Activated CD4-positive, alpha-beta memory T cell treated with anti-CD3 and anti-CD28 coated beads, Interleukin-2, amount 10 ng/mL, durations not matched to agents 7 days and 5 days (primary cell): ENCODE results near the gene ZXDC. TPM values are rescaled to one million over a fixed set of nuclear protein-coding genes. Genes with fewer than 3 reads are reported as not detected.

Source experiments
- CTCF ChIA-PET: fragments of 350-600 bp; sonication (Branson Sonifier 250); formaldehyde crosslinking; loops from one replicate; lab custom pipeline; 2021; ENCODE audit warnings: antibody characterized with exemption, inconsistent platforms; lab: Charles Lee
- POLR2A ChIA-PET: fragments of 350-600 bp; sonication (Branson Sonifier 250); formaldehyde crosslinking; loops from one replicate; lab custom pipeline; 2021; ENCODE audit warnings: antibody characterized with exemption; lab: Charles Lee
- DNase-seq: peaks from one replicate; pipeline ENCODE4 v3.0.0-alpha.2; 2020
- H3K27ac Mint-ChIP-seq: one replicate; pipeline ENCODE4 v1.8.0; 2021; ENCODE audit warnings: mild to moderate bottlenecking, mixed read lengths
- H3K27me3 Mint-ChIP-seq: one replicate; pipeline ENCODE4 v1.8.0; 2021; ENCODE audit warnings: mixed read lengths
- H3K36me3 Mint-ChIP-seq: one replicate; pipeline ENCODE4 v1.8.0; 2021; ENCODE audit warnings: low read depth, mixed read lengths
- H3K4me1 Mint-ChIP-seq: one replicate; pipeline ENCODE4 v1.8.0; 2021; ENCODE audit warnings: mixed read lengths
- H3K4me3 Mint-ChIP-seq: one replicate; pipeline ENCODE4 v1.8.0; 2021; ENCODE audit warnings: mild to moderate bottlenecking, mixed read lengths
- H3K9me3 Mint-ChIP-seq: one replicate; pipeline ENCODE4 v1.8.0; 2021; ENCODE audit warnings: mixed read lengths
- total RNA-seq, 2 experiments: library from RNA; stranded (reverse); gene quantifications; one replicate each; pipeline ENCODE4 v1.2.3, GENCODE V29; 2021

Gene ZXDC
- total RNA-seq, 2 experiments from 2014 or later, result 23.8 to 23.9 TPM

GRCh38 chr3:126517291-126517951, 41.7 kb upstream of the ZXDC start, which contains the start of gene UROC1:
TSS of gene UROC1 (minus strand) at chr3:126517773. CDS start at chr3:126517719, 54 bp downstream.
- CTCF ChIA-PET, result no interaction called here
- Mint-ChIP-seq H3K36me3 (no peaks in the 10 kb centered on the region), H3K27ac (no peak within 1 kb of the TSS), H3K9me3 (no peaks in the 10 kb centered on the region), H3K4me3 (no peak within 1 kb of the TSS), H3K4me1 (no peaks in the 10 kb centered on the region), H3K27me3 (peaks cover 5% of the 10 kb centered on the region)
- POLR2A ChIA-PET, result no interaction called here
- DNase-seq, result no peak

- no peak for DNase-seq
- POLR2A ChIA-PET, result no interaction called here
- H3K27me3 Mint-ChIP-seq, result no peaks in the 10 kb centered on the region
- no peaks in the 10 kb centered on the region for H3K36me3 Mint-ChIP-seq
- no peak overlapping the region for H3K4me3 Mint-ChIP-seq
- no peaks in the 10 kb centered on the region for H3K9me3 Mint-ChIP-seq
- H3K4me1 Mint-ChIP-seq, result no peaks in the 10 kb centered on the region
- CTCF ChIA-PET, result no interaction called here
- H3K27ac Mint-ChIP-seq, result no peak overlapping the region
These were observed 41.2 kb upstream of the ZXDC start for GRCh38 chr3:126516936-126517290.

- no peaks in the 10 kb centered on the region for H3K36me3 Mint-ChIP-seq
- ChIA-PET CTCF (no interaction called here), POLR2A (no interaction called here)
- no peak for DNase-seq
- H3K27ac Mint-ChIP-seq, result no peak overlapping the region
- no peaks in the 10 kb centered on the region for H3K4me1 Mint-ChIP-seq
- H3K27me3 Mint-ChIP-seq, result no peaks in the 10 kb centered on the region
- no peaks in the 10 kb centered on the region for H3K9me3 Mint-ChIP-seq
- H3K4me3 Mint-ChIP-seq, result no peak overlapping the region
These were observed 40.7 kb upstream of the ZXDC start for GRCh38 chr3:126516152-126516935.

GRCh38 chr3:126515066-126515706, 39.5 kb upstream of the ZXDC start:
- ChIA-PET POLR2A (no interaction called here), CTCF (interaction anchor here (1.5 kb wide), 1 partner anchor 8 kb away, joined by 5 read pairs; the partner anchor contains the start of gene CHST13)
- Mint-ChIP-seq H3K36me3 (no peaks in the 10 kb centered on the region), H3K4me1 (no peaks in the 10 kb centered on the region), H3K27ac (no peak overlapping the region), H3K9me3 (no peaks in the 10 kb centered on the region), H3K27me3 (no peaks in the 10 kb centered on the region), H3K4me3 (no peak overlapping the region)
- DNase-seq, result no peak

GRCh38 chr3:126514161-126514560, 38.5 kb upstream of the ZXDC start:
- no peaks in the 10 kb centered on the region for H3K9me3 Mint-ChIP-seq
- no peaks in the 10 kb centered on the region for H3K4me1 Mint-ChIP-seq
- POLR2A ChIA-PET, result no interaction called here
- no peak for DNase-seq
- H3K36me3 Mint-ChIP-seq, result no peaks in the 10 kb centered on the region
- no peak overlapping the region for H3K4me3 Mint-ChIP-seq
- H3K27ac Mint-ChIP-seq, result no peak overlapping the region
- no peaks in the 10 kb centered on the region for H3K27me3 Mint-ChIP-seq
- CTCF ChIA-PET, result interaction anchor here (1.5 kb wide), 1 partner anchor 9 kb away, joined by 5 read pairs; the partner anchor contains the start of gene CHST13

- H3K36me3 Mint-ChIP-seq, result no peaks in the 10 kb centered on the region
- ChIA-PET CTCF (no interaction called here), POLR2A (no interaction called here)
- DNase-seq, result no peak
- no peaks in the 10 kb centered on the region for H3K4me1 Mint-ChIP-seq
- H3K27me3 Mint-ChIP-seq, result no peaks in the 10 kb centered on the region
- H3K27ac Mint-ChIP-seq, result no peak overlapping the region
- no peaks in the 10 kb centered on the region for H3K9me3 Mint-ChIP-seq
- no peak overlapping the region for H3K4me3 Mint-ChIP-seq
These were observed 37.4 kb upstream of the ZXDC start for GRCh38 chr3:126512916-126513650.

GRCh38 chr3:126512026-126512425, 36.3 kb upstream of the ZXDC start:
- no peak for DNase-seq
- POLR2A ChIA-PET, result no interaction called here
- Mint-ChIP-seq H3K27ac (no peak overlapping the region), H3K36me3 (no peaks in the 10 kb centered on the region), H3K9me3 (no peaks in the 10 kb centered on the region), H3K4me3 (no peak overlapping the region), H3K4me1 (no peaks in the 10 kb centered on the region), H3K27me3 (no peaks in the 10 kb centered on the region)
- CTCF ChIA-PET, result no interaction called here

GRCh38 chr3:126511291-126511690, 35.6 kb upstream of the ZXDC start:
- Mint-ChIP-seq H3K36me3 (no peaks in the 10 kb centered on the region), H3K27me3 (no peaks in the 10 kb centered on the region), H3K9me3 (no peaks in the 10 kb centered on the region), H3K4me3 (no peak overlapping the region), H3K4me1 (no peaks in the 10 kb centered on the region), H3K27ac (no peak overlapping the region)
- CTCF ChIA-PET, result no interaction called here
- POLR2A ChIA-PET, result no interaction called here
- no peak for DNase-seq

GRCh38 chr3:126510308-126510910, 34.7 kb upstream of the ZXDC start:
- no peaks in the 10 kb centered on the region for H3K9me3 Mint-ChIP-seq
- ChIA-PET POLR2A (no interaction called here), CTCF (no interaction called here)
- no peaks in the 10 kb centered on the region for H3K36me3 Mint-ChIP-seq
- DNase-seq, result no peak
- H3K27me3 Mint-ChIP-seq, result no peaks in the 10 kb centered on the region
- no peak overlapping the region for H3K27ac Mint-ChIP-seq
- no peak overlapping the region for H3K4me3 Mint-ChIP-seq
- H3K4me1 Mint-ChIP-seq, result no peaks in the 10 kb centered on the region

- Mint-ChIP-seq H3K4me3 (no peak overlapping the region), H3K27me3 (no peaks in the 10 kb centered on the region)
- CTCF ChIA-PET, result no interaction called here
These were observed 34.1 kb upstream of the ZXDC start for GRCh38 chr3:126509597-126510307.

GRCh38 chr3:126508564-126508964, 32.9 kb upstream of the ZXDC start:
- H3K4me1 Mint-ChIP-seq, result no peaks in the 10 kb centered on the region
- no peaks in the 10 kb centered on the region for H3K9me3 Mint-ChIP-seq
- CTCF ChIA-PET, result no interaction called here
- no peaks in the 10 kb centered on the region for H3K36me3 Mint-ChIP-seq
- POLR2A ChIA-PET, result no interaction called here
- DNase-seq, result no peak
- no peak overlapping the region for H3K4me3 Mint-ChIP-seq
- H3K27ac Mint-ChIP-seq, result no peak overlapping the region
- no peaks in the 10 kb centered on the region for H3K27me3 Mint-ChIP-seq

More at GRCh38 chr3:126509597-126510307, 34.1 kb upstream of the ZXDC start:
- POLR2A ChIA-PET, result no interaction called here
- H3K4me1 Mint-ChIP-seq, result no peaks in the 10 kb centered on the region
- no peak for DNase-seq
- H3K27ac Mint-ChIP-seq, result no peak overlapping the region
- no peaks in the 10 kb centered on the region for H3K9me3 Mint-ChIP-seq
- H3K36me3 Mint-ChIP-seq, result no peaks in the 10 kb centered on the region

GRCh38 chr3:126507886-126508285, 32.2 kb upstream of the ZXDC start:
- H3K27me3 Mint-ChIP-seq, result no peaks in the 10 kb centered on the region
- no peak overlapping the region for H3K4me3 Mint-ChIP-seq
- no peak for DNase-seq
- no peaks in the 10 kb centered on the region for H3K4me1 Mint-ChIP-seq
- H3K9me3 Mint-ChIP-seq, result no peaks in the 10 kb centered on the region
- H3K27ac Mint-ChIP-seq, result no peak overlapping the region
- ChIA-PET POLR2A (no interaction called here), CTCF (no interaction called here)
- no peaks in the 10 kb centered on the region for H3K36me3 Mint-ChIP-seq
